Endodermal cell (in vitro differentiated cells): Measurements from ENCODE around the gene LGR5. TPM values are rescaled to one million over a fixed set of nuclear protein-coding genes. Genes with fewer than 3 reads are reported as not detected.

Experiments used
- DNase-seq: peaks from one replicate; pipeline ENCODE4 v3.0.0-alpha.2; 2017
- H3K27ac ChIP-seq: 2 replicates; pipeline ENCODE4 v1.5.1; 2013; ENCODE audit warnings: mild to moderate bottlenecking, low read depth, low read length, moderate library complexity
- H3K27me3 ChIP-seq: 2 replicates; pipeline ENCODE4 v1.6.1; 2013; ENCODE audit warnings: mild to moderate bottlenecking, low read length, moderate library complexity; ENCODE audit not compliant: insufficient read depth, control insufficient read depth, poor library complexity, severe bottlenecking
- H3K36me3 ChIP-seq: 2 replicates; pipeline ENCODE4 v1.7.0; 2013; ENCODE audit warnings: mild to moderate bottlenecking, low read length, moderate library complexity; ENCODE audit not compliant: control insufficient read depth, insufficient read depth
- H3K4me1 ChIP-seq: one replicate; pipeline ENCODE4 v1.7.0; 2013; ENCODE audit warnings: low read length; ENCODE audit not compliant: control insufficient read depth, insufficient read depth
- H3K4me3 ChIP-seq: 2 replicates; pipeline ENCODE4 v1.5.1; 2013; ENCODE audit warnings: mild to moderate bottlenecking, low read length, moderate library complexity
- H3K9ac ChIP-seq: 2 replicates; pipeline ENCODE4 v1.6.1; 2013; ENCODE audit warnings: mild to moderate bottlenecking, low read length, moderate library complexity; ENCODE audit not compliant: poor library complexity, severe bottlenecking; ENCODE audit errors: extremely low read depth
- H3K9me3 ChIP-seq: 2 replicates; pipeline ENCODE4 v1.6.1; 2013; ENCODE audit warnings: mild to moderate bottlenecking, low read length, moderate library complexity; ENCODE audit not compliant: control insufficient read depth
- H3K27ac Mint-ChIP-seq: 2 replicates; pipeline ENCODE4 v1.8.0; 2020; ENCODE audit warnings: mixed read lengths
- H3K27me3 Mint-ChIP-seq: 2 replicates; pipeline ENCODE4 v1.8.0; 2021; ENCODE audit warnings: mild to moderate bottlenecking, mixed read lengths; ENCODE audit not compliant: insufficient read depth
- H3K36me3 Mint-ChIP-seq: 2 replicates; pipeline ENCODE4 v1.8.0; 2020; ENCODE audit warnings: low read depth, mixed read lengths
- H3K4me1 Mint-ChIP-seq: 2 replicates; pipeline ENCODE4 v1.8.0; 2020; ENCODE audit warnings: mixed read lengths
- H3K4me3 Mint-ChIP-seq: 2 replicates; pipeline ENCODE4 v1.8.0; 2020; ENCODE audit warnings: mild to moderate bottlenecking, moderate library complexity, mixed read lengths
- H3K9me3 Mint-ChIP-seq: 2 replicates; pipeline ENCODE4 v1.8.0; 2020; ENCODE audit warnings: mild to moderate bottlenecking, mixed read lengths
- WGBS, 2 experiments: methylation state at CpG; one replicate each; pipeline versions ENCODE4 v1.1.5 to v1.1.7; 2013; ENCODE audit warnings: missing lambda C conversion rate in 2 of 2, mixed read lengths in 1 of 2; ENCODE audit not compliant: insufficient coverage in 1 of 2, insufficient read length in 1 of 2; 5-methylcytosine and 5-hydroxymethylcytosine counted together
- total RNA-seq, 2 donors: library from RNA; stranded (reverse); fragmentation: NEBNext Ultra II Directional in 1 of 2; extraction: Animal tissue kit (Norgen Biotek cat#: 25700) in 1 of 2; gene quantifications; 2 replicates in 1 of 2; 3 replicates in 1 of 2; pipeline ENCODE4 v1.2.1, GENCODE V29; 2021
- TF ChIP-seq, protein P1 (sequence below): fragments of 200-600 bp; sonication (generic); conservative IDR thresholded peaks from 2 replicates; pipeline ENCODE4 v1.5.0; 2021; ENCODE audit warnings: antibody characterized with exemption, mild to moderate bottlenecking

The LGR5 gene
- total RNA-seq, 2 donors from 2014 or later, result 27.2 to 49.9 TPM

- no peak for DNase-seq
- Histone ChIP-seq H3K36me3 (peaks cover 60% of the 10 kb centered on the region), H3K9ac (no peak overlapping the region), H3K9me3 (no peaks in the 10 kb centered on the region), H3K4me3 (no peak overlapping the region), H3K4me1 (peaks cover 20% of the 10 kb centered on the region), H3K27me3 (no peaks in the 10 kb centered on the region), H3K27ac (no peak overlapping the region)
- Mint-ChIP-seq H3K4me1 (peaks cover 30% of the 10 kb centered on the region), H3K4me3 (no peak overlapping the region), H3K9me3 (no peaks in the 10 kb centered on the region), H3K27ac (no peak overlapping the region), H3K36me3 (peaks cover 26% of the 10 kb centered on the region), H3K27me3 (no peaks in the 10 kb centered on the region)
- TF ChIP-seq, protein P1, sequence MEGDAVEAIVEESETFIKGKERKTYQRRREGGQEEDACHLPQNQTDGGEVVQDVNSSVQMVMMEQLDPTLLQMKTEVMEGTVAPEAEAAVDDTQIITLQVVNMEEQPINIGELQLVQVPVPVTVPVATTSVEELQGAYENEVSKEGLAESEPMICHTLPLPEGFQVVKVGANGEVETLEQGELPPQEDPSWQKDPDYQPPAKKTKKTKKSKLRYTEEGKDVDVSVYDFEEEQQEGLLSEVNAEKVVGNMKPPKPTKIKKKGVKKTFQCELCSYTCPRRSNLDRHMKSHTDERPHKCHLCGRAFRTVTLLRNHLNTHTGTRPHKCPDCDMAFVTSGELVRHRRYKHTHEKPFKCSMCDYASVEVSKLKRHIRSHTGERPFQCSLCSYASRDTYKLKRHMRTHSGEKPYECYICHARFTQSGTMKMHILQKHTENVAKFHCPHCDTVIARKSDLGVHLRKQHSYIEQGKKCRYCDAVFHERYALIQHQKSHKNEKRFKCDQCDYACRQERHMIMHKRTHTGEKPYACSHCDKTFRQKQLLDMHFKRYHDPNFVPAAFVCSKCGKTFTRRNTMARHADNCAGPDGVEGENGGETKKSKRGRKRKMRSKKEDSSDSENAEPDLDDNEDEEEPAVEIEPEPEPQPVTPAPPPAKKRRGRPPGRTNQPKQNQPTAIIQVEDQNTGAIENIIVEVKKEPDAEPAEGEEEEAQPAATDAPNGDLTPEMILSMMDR, result no peak
- 95 to 100% methylated on average over 1 to 2 of the region's 2 CpGs for WGBS, 2 experiments
These were observed 94.1 kb downstream of the LGR5 start for GRCh38 chr12:71533703-71534102.

GRCh38 chr12:71536279-71536938, 96.8 kb downstream of the LGR5 start:
- H3K27ac Mint-ChIP-seq, result peak overlapping the region; percentile 87
- no peak for DNase-seq
- WGBS, 2 experiments, result 63 to 87% methylated on average over 2 of the region's 2 CpGs

DNA sequence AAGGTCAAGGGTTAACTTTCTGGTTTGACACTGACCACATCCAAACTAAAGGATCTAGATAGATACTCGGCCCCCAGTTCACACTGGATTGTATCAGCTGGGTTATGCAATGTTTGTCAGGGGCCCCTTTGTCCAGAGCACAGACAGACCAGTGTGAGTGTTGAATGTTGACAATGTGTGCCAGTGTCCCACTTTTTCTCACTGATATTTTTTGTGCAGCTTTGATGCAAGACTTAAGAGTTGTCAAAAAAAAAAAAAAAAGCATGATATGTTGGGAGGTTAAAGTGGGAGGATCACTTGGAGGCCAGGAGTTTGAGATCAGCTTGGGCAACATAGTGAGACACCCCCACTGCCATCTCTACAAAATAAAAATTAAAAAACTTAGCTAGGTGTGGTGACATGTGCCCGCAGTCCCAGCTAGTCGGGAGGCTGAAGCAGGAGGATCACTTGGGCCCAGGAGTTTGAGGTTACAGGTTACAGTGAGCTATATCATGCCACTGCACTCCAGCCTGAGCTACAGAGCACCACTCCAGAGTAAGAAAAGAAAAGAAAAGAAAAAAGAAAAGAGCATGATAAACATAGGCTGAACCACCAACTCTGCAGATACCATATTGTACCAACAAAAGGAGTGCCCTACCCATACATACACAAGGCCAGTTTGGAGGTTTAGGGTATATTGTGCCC, 97.5 kb downstream of the LGR5 start:
- Histone ChIP-seq H3K4me3 (no peak overlapping the region), H3K4me1 (peaks cover 25% of the 10 kb centered on the region), H3K27ac (no peak overlapping the region), H3K27me3 (no peaks in the 10 kb centered on the region), H3K9ac (no peak overlapping the region), H3K36me3 (peaks cover 71% of the 10 kb centered on the region), H3K9me3 (no peaks in the 10 kb centered on the region)
- 92 to 97% methylated on average over 3 of the region's 3 CpGs for WGBS, 2 experiments
- Mint-ChIP-seq H3K27me3 (peaks cover 3% of the 10 kb centered on the region), H3K9me3 (no peaks in the 10 kb centered on the region), H3K27ac (no peak overlapping the region), H3K4me1 (peaks cover 32% of the 10 kb centered on the region), H3K4me3 (no peak overlapping the region), H3K36me3 (peaks cover 14% of the 10 kb centered on the region)
- DNase-seq, result no peak
- TF ChIP-seq, protein P1, result no peak

More at GRCh38 chr12:71536279-71536938, 96.8 kb downstream of the LGR5 start:
- Histone ChIP-seq H3K9me3 (no peaks in the 10 kb centered on the region), H3K4me3 (peak overlapping the region; percentile 47), H3K9ac (peak overlapping the region; percentile 20), H3K27me3 (no peaks in the 10 kb centered on the region), H3K27ac (no peak overlapping the region), H3K4me1 (peaks cover 22% of the 10 kb centered on the region), H3K36me3 (peaks cover 64% of the 10 kb centered on the region)
- TF ChIP-seq, protein P1, result no peak
- Mint-ChIP-seq H3K36me3 (peaks cover 16% of the 10 kb centered on the region), H3K9me3 (no peaks in the 10 kb centered on the region), H3K27me3 (peaks cover 3% of the 10 kb centered on the region), H3K4me1 (peaks cover 32% of the 10 kb centered on the region), H3K4me3 (no peak overlapping the region)
